T-helper 2 cell treated with Interferon-gamma antibody and Interleukin-4, amounts not matched to agents 100 ng/mL and 5 ng/mL, for 36 hours (primary cell): ENCODE results near the gene SLC39A7. TPM values are rescaled to one million over a fixed set of nuclear protein-coding genes. Genes with fewer than 3 reads are reported as not detected.

Experiments
- intact Hi-C: fragments of 100-400 bp; cut with micrococcal nuclease; formaldehyde crosslinking; loops from one replicate; pipeline ENCODE4 v1.15.1; 2023
- total RNA-seq: library from RNA; stranded (reverse); gene quantifications from 2 replicates; pipeline ENCODE4 v1.2.3, GENCODE V29; 2022

The SLC39A7 gene
- 55.9 and 59.9 TPM in 2 replicates for total RNA-seq

GRCh38 chr6:33200219-33201146 lies at the start of gene SLC39A7, which contains the start of gene RXRB:
Gene SLC39A7 (plus strand): TSS chr6:33200867. CDS start chr6:33201246, 379 bp downstream.
Gene RXRB (minus strand): TSS chr6:33200665. CDS start chr6:33200476, 189 bp downstream.
- intact Hi-C loops = loop anchor here (1.0 to 5.0 kb wide), 7 partner anchors 8 to 348 kb away; partner anchors contain the start of genes BRD2, RING1, TAP1 and TAPBP

DNA sequence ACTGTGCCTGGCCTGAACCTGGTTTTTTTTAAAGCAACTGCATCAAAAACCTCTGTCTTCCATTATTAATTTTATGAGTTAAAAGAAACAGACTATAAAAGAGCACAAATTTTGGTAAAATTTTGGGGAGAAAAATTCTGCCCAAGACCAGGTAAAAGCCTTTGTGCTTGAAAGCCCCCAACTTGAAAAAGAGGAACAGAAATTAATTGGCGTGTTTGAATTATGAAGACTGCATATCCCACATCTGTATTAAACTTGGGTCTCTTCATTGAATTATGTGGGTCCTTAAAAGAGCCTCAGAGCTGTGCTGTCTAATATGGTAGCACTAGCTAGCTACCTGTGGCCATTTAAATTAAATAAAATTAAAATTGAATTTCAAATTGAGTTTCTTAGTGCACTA lies 49.6 kb upstream of the SLC39A7 start:
- intact Hi-C loops = no loop called here

GRCh38 chr6:33154349-33154748 lies 46.3 kb upstream of the SLC39A7 start:
- intact Hi-C loops = no loop called here

DNA sequence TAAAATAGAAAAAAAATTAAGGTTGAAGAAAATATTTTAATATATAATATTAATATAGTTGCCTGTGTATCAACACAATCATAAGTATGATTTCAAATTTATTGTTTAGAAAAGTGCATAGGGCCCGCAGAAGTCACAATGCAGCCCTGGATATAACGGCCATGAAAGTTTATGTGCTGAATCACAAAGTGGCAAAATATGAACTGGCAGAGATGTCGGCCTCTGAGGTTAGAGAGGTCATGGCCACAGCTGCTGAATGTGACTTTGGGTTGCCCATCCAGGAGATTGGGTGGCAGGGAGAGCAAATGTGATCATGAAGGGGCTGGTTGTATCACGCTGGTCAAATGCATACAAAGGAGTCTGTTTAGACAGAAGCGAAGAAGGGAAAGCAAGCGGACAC lies 44.1 kb upstream of the SLC39A7 start:
- intact Hi-C loops = no loop called here

- intact Hi-C loops = no loop called here
Observed at GRCh38 chr6:33156964-33157363, 43.7 kb upstream of the SLC39A7 start.

GRCh38 chr6:33160096-33160495 lies 40.6 kb upstream of the SLC39A7 start:
- intact Hi-C loops = loop anchor here (5.0 kb wide), 1 partner anchor 33 kb away; no protein-coding TSS in a partner anchor

GRCh38 chr6:33160728-33161344 lies 39.8 kb upstream of the SLC39A7 start:
- intact Hi-C loops = loop anchor here (1.0 to 5.0 kb wide), 3 partner anchors 34 to 87 kb away; no protein-coding TSS in a partner anchor

DNA sequence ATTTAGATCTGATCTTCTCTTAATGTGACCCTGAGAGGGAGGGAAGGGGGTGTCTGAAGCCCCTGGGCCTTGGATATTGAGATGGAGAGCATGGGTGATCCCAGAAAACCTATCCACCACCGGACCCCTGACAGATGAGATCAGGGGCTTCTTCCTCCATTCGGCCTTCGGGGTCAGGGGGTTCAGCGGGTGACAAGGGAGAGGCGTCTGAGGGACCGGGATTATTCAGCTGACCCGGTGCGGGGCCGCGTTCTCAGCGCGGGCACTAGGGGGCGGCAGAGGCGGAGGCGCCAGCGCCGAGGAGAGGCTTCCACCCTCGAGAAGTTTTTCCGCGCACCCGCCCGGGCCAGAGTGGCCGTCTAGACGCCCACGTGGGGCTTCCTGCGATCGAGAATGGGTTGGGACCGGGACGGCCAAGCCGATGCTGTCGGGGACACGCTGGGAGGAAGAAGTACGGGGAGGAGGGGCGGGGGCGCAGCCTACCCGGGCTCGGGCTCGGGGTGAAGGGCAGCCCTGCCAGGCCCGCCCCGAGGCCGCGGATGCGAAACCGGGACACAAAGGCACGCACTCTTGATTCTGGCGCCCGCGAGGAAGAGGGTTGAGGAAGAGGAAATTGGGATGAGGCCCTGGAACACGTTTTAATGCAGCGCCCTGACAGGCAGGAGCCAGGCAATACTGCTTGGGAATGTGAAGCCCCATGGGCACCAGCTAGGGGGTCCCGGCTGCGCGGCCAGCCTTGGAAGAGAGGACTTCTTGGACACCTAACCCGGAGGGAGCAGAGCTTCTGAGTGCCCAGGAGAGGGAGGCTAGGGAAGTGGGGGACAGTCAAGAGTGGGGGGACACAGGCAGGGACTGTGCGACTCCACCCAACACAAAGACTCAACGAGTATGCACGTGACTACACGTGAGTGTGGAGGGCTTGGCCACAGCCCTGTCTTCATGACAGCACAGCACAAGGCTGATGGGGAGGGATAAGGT lies 39.0 kb upstream of the SLC39A7 start:
- intact Hi-C loops = loop anchor here (1.0 to 5.0 kb wide), 3 partner anchors 34 to 87 kb away; no protein-coding TSS in a partner anchor

- intact Hi-C loops = loop anchor here (5.0 kb wide), 1 partner anchor 36 kb away; no protein-coding TSS in a partner anchor
Observed at GRCh38 chr6:33163540-33163939, 37.1 kb upstream of the SLC39A7 start.

- intact Hi-C loops = loop anchor here (5.0 kb wide), 1 partner anchor 37 kb away; no protein-coding TSS in a partner anchor
Observed at GRCh38 chr6:33164176-33164575, 36.5 kb upstream of the SLC39A7 start.

DNA sequence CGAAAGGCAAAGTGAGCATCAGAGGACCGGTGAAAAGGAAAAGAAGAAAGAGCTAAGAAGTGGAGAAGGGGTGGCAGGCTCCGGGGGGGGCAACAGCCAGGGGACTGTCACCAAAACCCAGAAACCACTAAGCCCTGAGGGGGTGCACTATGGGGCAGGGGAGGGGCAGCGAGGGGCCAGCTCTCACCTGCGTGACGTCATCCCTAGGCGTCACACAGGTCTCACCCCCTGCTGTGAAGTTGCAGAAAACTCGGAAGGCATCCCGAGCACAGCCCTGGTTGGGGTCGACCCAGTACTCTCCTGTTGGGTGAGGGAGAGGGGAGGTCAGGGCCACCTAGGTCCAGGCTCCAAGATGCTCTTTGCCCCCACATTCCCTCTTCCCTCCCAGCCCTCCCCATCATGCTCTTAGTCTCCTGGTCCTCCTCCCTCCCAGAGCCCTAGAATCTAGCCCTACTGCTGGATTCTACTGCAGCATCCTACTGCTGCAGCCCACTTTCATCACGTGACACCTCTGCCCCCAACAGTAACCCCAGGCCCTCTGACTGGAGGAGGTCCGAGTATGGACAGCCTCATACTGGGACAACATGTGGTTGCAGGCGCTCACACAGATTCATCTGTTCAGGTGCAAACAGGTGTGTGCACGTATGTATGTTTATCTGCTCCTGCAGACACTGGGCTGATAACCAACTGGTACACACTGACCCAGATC lies 35.8 kb upstream of the SLC39A7 start:
- intact Hi-C loops = loop anchor here (5.0 kb wide), 1 partner anchor 38 kb away; no protein-coding TSS in a partner anchor

GRCh38 chr6:33165581-33166258 lies 34.9 kb upstream of the SLC39A7 start:
- intact Hi-C loops = no loop called here

DNA sequence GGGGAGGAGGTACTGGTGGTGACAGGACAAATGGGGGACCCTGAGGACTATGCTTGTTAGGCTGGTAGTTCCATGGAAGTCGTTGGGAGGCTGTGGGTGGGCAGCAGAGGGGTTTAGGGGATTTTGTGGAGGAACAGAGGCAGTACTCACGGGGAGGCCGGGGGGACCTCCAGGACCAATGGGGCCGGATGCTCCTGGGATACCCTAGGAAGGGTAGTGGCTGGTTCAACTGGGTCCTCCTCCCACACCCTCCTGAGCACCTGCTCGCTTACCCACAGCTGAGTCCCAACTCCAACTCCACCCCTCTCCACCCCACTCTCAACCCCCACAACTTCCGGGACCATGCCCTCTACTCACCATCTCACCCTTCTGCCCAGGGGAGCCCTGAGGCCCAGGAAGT lies 34.3 kb upstream of the SLC39A7 start:
- intact Hi-C loops = no loop called here

DNA sequence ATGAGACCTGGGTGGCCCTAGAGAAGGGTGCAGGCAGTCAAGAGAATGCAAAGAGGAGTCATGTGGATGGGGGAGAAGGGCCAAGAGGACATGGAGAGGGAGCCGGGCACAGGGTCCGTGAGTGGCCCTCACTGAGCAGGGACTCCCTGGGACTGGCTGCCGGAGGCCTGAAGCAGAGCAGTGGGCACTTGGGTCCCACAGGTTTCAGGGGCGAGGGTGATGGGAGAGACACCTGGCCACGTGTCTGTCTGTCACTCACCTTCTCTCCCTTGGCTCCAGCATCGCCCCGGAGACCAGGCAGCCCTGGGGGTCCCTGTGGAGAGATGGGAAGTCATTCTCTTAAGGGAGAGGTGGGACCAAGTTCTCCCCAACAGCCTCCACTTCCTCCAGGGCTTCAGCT lies 33.9 kb upstream of the SLC39A7 start:
- intact Hi-C loops = no loop called here

DNA sequence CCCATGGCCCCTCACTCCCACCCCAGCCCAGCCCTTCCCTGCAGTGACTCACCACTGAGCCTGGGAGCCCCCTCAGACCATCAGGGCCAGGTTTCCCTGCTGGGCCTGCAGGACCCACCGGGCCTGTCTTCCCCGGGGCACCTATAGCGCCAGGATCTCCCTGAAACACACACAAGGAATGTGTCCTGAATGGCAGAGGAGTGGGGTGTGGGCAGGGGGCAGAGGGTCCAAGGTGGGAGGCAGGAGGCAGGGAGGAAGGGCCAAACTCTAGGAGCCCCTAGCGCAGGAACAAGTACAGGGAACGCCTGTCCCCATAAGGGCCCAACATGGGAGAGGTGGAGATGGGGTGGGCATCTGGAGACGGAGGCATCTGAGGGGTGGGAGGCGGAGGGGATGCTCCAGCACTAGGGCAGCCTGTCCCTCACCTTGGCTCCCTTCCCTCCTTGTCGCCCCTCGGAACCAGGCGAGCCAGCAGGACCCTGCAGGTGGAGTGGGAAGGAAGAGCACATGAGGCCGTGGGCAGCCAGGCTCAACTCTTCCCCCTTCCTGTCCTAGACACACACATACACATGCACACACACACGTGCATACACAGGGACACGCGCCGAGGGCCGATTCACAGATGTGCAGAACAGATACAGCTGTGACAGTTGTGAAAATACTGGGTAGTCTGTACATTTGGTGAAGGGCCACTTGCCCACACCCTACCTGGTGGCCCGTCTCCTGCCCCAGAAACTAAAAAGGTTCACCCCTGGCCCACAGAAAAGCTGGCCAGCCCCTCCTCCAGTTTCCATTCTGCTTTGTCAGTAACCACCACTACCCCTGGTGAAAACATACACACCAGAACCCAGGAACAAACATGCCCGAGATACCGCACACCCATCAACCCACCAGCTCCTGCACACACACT lies 33.0 kb upstream of the SLC39A7 start:
- intact Hi-C loops = no loop called here

- intact Hi-C loops = no loop called here
Observed at GRCh38 chr6:33168284-33168601, 32.4 kb upstream of the SLC39A7 start.

DNA sequence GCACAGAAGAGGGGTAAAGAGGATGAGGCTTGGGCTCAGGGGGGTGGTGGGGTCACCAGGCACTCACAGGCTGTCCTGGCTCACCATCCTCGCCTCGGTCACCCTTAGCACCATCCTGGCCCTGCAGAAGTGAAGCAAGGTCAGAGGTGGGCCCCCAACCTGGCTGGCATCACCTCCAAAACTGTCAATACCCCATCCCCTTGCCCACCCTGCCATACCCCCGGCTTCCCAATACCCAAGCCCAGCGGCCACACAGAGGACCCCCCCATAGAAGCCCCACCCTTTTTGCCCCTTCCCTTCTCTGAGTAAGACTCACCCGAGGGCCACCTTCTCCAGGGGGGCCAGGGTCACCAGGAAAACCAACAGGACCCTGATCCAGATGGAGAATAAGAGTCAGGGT lies 32.0 kb upstream of the SLC39A7 start:
- intact Hi-C loops = no loop called here

- intact Hi-C loops = no loop called here
Observed at GRCh38 chr6:33169291-33170175, 31.1 kb upstream of the SLC39A7 start.
